ENCODE results near the gene CDCP1.

Gene CDCP1

DNA sequence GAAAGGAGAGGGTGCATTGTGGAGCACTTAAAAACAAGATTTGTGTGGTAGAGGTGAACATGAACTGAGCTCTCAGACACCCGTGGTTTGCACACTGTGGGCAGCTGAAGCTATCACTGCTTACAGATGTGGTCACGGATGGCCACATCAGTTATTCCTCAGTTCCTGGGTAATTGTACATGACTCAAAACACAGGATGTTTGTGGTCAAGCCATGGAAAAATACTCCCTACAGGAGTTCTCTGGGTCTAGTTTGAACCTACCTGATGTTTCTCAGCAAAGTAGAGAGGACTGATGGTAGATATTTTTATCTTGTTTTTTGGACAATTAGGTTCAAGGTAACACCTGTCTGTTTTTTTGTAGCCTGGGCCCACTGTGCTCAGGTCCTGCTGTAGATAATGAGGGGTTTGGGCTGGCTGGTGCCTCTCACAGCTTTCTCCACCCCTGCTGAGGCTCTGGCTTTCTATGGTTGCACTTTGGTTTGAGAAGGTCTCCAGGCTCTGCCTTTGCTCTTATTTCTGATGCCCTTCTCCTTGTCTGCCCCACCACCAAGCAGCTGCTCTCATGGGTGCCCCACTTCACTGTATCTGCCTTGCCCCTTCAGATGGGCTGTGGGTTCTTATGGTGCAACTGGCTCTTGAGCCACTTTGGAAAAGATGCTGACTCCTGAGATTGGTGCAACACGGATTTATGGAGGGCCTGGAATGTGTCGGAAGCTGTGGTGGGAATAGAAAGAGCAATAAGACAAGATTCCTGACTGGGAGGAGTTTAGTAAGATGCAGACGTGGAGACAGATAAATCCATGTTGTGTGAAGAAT lies 40.1 kb downstream of the CDCP1 start:
- DNase-seq = no peak

- no peak for DNase-seq
These were observed 41.2 kb downstream of the CDCP1 start for GRCh38 chr3:45104715-45105711.

DNA sequence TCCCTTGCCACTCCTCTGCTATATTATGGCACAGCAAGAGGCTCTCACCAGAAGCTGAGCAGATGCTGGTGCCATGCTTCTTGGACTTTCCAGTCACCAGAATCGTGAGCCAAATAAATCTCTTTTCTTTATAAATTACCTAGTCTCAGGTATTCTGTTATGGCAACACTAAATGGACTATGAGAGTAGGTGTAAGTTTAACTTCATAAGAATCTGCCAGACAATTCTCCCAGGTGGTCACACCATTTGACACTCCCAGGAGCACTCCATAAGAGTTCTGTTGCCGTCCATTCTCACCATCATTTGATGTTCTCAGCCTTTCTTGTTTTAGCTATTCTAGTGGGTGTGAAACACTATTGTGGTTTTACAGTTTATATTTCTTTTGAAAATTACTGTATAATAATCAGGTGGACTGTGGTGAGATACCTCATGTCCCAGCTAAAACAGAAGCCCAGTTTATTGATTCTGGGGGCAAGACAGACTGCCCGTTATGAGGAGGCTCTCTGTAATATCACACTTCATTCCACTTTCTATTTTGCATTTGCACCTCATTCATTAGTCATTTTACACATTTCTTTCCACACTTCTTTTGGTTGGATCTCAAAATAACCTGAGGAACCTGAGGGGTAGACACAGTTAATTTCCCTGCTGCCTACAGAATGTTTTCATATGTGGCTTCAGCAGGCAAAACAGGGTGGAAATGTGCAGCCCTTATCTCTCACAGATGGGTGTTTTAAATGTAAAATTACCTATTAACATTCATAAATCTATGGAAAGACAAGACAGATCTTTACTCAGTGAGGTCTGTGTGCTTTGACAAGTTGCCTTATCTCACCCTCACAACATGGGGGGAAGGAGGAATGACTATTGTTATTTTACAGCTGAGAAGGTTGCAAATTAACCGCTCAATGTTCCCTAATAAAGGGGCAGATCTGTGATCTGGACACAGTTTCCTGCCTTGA lies 42.1 kb downstream of the CDCP1 start:
- no peak for DNase-seq

DNA sequence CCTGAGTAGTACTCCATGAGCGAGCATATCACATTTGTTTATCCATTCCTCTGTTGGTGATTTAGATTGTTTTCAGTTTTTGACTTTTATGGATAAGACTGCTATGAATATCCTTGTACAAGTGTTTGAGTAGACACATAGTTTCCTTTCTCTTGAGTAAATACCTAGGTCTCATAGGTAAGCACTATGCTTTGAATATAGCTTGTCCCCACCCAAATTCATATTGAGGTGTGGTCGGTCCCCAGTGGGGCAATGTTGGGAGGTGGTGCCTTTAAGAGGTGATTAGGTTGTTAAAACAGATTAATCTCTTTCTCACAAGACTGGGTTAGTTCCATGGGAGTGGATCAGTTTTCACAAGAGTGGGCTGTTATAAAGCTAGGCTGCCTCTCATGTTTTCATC lies 42.8 kb downstream of the CDCP1 start:
- DNase-seq = no peak

GRCh38 chr3:45100981-45101407 lies 45.2 kb downstream of the CDCP1 start:
- no peak for DNase-seq

- no peak for DNase-seq
These were observed 47.9 kb downstream of the CDCP1 start for GRCh38 chr3:45098310-45098709.

DNA sequence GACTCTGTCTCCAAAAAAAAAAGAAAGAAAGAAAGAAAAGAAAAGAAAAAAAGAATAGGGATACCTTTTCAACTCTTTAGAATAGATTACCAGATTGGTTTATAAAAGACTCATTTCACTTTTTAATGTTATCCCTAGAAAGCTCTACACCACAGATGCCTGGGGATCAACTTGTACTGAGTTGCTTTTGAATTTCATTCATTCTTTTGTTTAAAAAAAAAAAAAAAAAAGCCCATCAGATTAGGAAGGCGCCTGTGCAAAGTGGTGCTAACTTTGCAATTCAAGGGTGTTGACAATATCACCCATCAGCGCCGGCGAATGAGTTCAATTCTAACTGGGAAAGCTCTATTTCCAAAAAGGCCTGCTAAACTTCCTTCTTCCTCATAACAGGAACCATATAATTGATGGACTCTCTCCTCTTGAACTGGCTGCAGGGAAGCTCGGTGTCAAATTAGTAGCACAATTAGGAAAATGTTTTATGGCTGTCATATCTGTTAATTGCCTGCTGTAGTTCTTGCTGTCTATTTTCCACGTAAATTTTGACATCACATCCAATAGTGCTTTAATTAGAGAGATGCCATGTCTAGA lies 48.8 kb downstream of the CDCP1 start:
- DNase-seq = no peak

DNA sequence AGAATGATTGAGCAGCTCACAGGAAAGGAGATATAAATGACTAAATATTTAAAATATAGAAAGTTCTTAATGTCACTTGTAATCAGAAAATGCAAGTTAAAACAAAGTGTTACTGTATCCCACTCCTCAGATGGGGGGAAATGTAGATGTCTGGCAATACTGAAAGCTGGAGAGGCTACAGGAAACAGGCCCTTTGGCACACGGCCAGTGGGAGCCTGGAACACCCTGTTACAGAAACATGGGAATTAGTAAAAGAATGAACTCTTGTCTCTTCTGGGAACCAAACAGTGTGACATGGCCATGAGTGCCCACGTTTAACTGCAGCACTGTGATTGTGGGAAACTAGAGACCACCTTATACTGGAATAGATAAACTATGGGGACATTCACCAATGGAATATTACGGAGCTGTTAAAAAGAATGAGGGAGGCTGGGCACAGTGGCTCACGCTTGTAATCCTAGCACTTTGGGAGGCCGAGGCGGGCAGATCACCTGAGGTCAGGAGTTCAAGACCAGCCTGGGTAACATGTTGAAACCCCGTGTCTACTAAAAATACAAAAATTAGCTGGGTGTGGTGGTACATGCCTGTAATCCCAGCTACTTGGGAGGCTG lies 50.2 kb downstream of the CDCP1 start:
- DNase-seq = no peak

GRCh38 chr3:45093176-45093575 lies 53.0 kb downstream of the CDCP1 start:
- no peak for DNase-seq

- no peak for DNase-seq
These were observed 53.8 kb downstream of the CDCP1 start for GRCh38 chr3:45092132-45093031.

GRCh38 chr3:45090855-45091254 lies 55.3 kb downstream of the CDCP1 start:
- no peak for DNase-seq

- DNase-seq = no peak
These were observed 57.4 kb downstream of the CDCP1 start for GRCh38 chr3:45088543-45089358.

DNA sequence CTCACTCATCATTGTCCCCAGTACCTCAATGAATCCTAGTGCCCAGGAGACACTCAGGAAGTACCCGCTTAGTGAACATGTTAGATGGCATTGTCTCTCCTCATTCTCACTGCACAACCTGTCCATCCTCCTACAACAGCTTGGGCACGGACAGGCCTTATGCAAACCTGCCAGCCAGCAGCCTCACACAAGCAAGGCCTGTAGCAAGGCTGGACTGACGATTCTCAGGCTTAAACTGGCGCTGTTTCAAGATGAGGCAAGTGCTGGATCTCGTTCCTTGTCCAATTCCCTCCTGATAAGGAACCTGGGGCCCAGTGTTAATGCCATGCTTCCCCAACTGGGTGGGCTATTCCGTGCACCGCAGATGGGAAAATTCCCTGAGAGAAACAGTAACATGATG lies 59.0 kb downstream of the CDCP1 start:
- no peak for DNase-seq

- DNase-seq = no peak
These were observed 61.1 kb downstream of the CDCP1 start for GRCh38 chr3:45084820-45085816.

DNA sequence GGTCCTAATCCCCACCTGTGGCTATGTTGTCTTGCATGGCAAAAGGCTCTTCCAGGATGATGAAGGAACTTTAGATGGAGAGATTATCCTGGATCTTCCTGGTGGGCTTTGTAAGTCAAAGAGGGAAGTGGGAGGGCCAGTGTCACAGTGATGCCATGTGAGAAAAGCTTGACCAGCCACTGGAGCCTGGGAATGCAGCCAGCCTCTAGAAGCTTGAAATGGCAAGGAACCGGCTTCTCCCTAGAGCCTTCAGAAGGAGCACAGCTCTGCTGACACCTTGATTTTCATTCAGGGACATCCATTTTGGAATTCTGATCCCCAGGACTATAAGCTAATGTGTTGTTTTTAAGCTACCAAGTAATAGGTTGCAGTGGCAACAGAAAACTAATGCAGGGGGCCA lies 61.8 kb downstream of the CDCP1 start:
- no peak for DNase-seq

DNA sequence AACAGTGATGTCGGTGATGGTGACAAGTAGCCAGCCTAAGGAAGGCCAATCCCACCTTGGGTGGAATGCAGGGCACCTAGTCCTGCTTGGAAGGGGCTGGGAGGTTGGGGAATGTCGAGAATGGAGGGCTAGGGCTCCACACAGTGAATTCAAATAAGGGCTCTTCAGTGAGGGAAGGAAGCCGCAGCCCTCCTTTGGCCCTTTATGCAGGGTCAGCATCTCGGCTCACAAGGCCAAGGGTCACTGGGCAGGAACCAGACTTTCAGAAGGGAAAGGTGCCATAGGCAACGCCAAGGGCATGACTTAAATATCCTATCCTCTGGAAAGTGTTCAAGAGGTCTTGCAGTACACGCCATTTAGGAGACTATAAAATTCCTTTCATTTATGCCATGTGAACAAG lies 63.2 kb downstream of the CDCP1 start:
- DNase-seq = no peak

DNA sequence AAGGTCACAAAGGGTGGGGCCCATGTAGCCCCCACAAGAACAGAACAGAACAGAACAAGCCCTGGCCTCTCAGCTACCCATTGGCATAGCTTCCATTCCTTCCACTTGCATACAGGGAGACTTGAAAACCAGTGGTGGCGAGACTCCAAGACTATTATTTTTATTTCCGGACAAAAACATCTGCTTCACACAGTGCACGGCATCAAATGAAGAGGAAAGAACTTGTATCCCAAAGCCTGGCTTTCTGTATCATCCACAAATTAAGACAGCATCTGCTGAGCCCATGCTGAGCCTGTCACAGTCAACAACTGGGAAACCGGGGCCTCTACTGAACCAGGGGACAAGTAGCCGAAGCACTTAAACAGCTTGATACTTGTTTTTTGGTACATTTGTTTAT lies 64.0 kb downstream of the CDCP1 start:
- DNase-seq = no peak

- no peak for DNase-seq
These were observed 64.6 kb downstream of the CDCP1 start for GRCh38 chr3:45081506-45082141.

All from midbrain (tissue), 1 donor.